NOMO-1 treated with dmso at 0.1 percent for 144 hours (cell line): ENCODE data around the gene VPS35L.

ENCODE experiments used
- DNase-seq: peaks from one replicate; lab custom pipeline; 2025; ENCODE audit not compliant: unreplicated experiment; lab: John Stamatoyannopoulos, UW

Gene VPS35L

DNA sequence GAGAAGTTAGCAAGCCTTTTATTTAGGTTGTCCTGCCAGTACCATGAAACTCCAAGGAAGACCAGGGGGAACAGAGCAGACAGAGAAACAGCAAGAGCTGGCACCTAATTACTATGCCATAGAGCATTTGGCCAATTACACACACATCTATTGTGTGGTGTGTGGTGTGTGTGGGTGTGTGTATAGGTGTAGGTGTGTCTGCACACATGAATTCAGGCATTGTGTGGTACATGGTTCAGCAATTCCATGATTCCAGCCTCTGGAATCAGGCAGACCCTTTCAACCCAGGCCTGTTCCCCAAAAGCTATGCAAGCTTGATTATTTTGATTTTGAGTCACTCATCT, 188.3 kb downstream of the VPS35L start:
- DNase-seq = no peak

DNA sequence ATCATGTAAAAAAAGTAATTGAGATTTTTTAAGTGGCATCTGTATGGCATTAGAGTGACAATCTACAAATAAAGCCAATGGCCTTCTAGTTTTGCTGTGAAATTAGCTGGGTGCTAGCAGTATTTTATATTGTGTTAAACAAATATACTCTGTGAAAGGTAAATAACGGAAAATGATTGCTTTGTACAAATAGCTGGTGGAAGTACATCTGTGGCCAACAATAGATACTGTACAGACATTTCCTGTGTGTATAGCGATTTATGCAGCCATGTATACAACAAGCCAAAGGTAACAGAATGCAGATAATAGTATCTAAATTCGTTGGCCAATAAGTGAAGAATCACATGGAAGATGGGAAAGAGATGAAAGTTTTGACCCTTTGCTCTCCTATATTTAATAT, 189.2 kb downstream of the VPS35L start:
- DNase-seq = no peak

DNA sequence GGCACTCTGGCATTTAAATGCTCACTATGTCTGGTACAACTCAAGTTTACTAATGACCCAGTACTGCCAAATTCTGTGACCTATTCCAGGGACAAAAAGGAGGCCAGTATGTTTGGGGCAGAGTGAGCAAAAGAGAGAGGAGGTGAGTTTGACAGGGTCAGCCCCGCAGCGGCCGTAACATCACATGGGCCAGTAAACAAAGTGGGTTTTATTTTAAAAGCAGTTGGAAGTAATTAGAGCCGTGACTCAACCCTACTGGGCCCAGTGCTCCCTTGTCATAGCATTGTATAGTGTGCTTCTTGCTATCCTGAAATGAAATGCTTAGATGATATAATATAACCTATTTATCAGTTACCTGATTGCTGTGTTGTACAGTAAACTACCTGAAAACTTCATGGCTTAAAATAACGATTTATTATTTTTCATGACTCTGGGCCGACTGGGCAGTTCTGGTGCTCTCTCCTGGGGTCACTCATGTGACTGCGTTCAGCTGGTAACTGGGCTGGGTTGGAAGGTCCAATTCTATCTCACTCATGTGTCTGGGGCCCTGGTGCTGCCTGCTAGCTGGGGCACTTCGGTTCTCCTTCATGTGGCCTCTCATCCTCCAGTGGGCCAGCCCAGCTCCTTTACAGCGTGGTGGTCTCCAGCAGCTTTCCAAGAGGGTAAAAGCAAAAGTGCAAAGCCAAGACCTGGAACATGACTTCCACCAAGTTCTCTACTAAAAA, 189.9 kb downstream of the VPS35L start:
- no peak for DNase-seq

DNA sequence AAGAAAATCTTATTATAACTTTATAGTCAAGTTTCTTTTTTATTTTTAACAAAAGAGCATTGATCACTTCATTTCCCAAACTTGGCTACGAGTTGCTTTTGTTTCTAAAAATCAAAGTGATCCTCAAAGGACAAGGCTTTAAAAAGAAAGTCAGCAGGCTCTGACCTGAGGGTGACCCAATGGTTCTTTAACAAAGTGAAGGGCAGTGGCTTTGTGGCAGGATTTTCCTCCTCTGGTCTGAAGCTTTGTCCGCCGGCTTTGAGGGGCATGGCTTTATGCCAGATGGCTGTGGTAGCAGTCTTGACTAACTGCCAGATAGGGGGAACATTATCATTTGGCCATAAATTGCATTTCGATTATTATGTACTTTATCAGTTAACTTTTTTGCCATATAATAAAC, 191.1 kb downstream of the VPS35L start:
- no peak for DNase-seq

DNA sequence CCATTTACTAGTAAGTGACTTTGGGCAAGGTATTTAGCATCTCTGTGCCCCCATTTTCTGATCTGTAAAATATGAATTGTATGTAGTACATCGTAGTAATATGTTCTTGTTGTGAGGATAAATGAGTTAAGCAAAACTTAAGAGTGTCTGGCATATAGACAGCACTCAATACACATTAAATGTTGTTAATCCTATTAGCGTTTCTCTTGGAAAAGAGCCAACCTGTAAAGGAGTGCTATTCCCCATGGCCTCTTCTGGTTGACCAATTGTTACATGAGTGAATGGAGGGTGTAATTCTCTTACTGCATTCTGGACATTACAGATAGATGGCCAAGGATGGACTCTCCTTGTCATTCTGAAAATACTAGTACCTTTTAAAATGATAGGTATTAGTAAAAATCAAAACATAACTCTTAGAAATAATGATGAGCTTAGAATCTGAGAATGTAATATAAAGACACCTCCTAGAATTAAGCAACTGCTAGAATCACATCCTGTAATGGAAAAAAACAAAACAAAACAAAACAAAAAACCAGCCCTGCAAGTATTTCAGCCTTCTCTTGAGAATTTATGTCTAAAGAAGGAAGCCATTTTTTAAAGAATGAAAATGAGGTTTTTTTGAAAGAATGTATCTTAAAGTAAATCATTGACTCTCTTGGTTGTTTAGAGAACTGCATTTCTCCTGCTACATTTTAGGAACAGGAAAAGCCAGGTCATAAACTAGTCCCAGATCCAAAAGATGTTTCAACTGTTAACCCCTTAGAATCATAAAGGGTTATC, 193.1 kb downstream of the VPS35L start:
- DNase-seq = no peak

DNA sequence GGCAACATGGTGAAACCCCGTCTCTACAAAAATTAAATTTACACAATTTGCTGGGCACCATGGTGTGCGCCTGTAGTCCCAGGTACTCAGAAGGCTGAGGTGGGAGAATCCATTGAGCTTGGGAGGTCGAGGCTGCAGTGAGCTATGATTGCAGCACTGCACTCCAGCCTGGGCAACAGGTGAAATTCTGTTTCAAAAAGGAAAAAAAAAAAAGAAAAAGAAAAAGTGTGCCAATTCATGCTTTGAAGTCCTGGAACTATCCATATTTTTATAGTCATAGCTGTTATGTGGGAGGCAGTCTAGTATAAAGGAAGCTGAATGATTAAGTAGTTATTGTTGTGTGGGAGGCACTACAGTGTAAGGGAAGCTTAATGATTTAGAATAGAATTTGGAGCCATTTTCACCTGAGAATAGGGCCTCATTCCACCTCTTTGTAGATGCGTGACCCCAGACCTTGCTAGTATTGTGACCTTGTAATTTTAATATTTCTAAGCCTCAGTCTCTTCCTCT, 194.1 kb downstream of the VPS35L start:
- DNase-seq = no peak
